Activated CD4-positive, alpha-beta T cell treated with anti-CD3 and anti-CD28 coated beads, Interleukin-2, amount 50 U/mL, for 1 hour (primary cell): Measurements from ENCODE around the gene AP3B2.
"Not testable (repeated sequence)": the region's sequence is repeated elsewhere in the genome, so short reads cannot be mapped to it uniquely, and the experiment has no call there.

Experiments used
- DNase-seq: peaks from one replicate; pipeline ENCODE4 v3.0.0-alpha.2; 2020

Gene AP3B2, protein sequence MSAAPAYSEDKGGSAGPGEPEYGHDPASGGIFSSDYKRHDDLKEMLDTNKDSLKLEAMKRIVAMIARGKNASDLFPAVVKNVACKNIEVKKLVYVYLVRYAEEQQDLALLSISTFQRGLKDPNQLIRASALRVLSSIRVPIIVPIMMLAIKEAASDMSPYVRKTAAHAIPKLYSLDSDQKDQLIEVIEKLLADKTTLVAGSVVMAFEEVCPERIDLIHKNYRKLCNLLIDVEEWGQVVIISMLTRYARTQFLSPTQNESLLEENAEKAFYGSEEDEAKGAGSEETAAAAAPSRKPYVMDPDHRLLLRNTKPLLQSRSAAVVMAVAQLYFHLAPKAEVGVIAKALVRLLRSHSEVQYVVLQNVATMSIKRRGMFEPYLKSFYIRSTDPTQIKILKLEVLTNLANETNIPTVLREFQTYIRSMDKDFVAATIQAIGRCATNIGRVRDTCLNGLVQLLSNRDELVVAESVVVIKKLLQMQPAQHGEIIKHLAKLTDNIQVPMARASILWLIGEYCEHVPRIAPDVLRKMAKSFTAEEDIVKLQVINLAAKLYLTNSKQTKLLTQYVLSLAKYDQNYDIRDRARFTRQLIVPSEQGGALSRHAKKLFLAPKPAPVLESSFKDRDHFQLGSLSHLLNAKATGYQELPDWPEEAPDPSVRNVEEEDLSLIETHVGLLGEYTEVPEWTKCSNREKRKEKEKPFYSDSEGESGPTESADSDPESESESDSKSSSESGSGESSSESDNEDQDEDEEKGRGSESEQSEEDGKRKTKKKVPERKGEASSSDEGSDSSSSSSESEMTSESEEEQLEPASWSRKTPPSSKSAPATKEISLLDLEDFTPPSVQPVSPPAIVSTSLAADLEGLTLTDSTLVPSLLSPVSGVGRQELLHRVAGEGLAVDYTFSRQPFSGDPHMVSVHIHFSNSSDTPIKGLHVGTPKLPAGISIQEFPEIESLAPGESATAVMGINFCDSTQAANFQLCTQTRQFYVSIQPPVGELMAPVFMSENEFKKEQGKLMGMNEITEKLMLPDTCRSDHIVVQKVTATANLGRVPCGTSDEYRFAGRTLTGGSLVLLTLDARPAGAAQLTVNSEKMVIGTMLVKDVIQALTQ

DNA sequence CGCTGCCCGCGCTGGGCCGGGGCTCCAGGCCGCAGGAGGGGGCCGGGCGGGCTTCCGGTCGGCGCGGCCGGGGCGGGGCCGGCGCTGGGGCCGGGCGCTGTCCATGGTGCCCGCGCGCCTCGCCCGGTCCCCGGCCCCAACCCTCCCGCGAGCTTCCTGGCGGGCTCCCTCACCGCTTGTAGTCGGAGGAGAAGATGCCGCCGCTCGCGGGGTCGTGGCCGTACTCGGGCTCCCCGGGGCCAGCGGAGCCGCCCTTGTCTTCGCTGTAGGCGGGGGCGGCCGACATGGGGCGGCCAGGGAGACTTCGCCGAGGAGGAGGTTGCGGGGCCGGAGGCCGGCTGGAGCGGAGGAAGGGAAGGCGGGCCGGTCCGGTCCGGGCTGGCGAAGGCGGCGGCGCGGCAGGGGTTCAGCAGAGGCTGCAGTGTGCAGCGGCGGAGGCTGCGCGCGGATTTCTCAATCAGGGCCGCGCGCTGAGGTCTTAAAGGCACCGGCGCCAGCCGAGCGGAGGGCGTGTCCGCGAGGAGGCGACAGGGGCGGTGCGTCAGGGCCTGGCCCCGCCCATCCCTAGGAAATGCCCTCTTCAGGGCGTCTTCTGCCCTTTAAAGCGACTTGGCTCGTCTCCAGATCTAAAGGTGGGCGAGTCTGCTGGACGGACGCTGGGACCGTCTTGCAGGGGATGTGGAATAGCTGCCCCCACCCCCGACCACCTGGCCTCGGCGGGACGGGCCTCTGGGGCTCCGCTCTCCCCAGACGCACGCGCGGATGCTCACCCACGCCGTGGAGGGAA is at the start of gene AP3B2:
TSS of gene AP3B2 (minus strand) at position 455 of the 787 bp plus-strand sequence. CDS start at position 286, 169 bp downstream.
- peak; percentile 64 for DNase-seq

DNA sequence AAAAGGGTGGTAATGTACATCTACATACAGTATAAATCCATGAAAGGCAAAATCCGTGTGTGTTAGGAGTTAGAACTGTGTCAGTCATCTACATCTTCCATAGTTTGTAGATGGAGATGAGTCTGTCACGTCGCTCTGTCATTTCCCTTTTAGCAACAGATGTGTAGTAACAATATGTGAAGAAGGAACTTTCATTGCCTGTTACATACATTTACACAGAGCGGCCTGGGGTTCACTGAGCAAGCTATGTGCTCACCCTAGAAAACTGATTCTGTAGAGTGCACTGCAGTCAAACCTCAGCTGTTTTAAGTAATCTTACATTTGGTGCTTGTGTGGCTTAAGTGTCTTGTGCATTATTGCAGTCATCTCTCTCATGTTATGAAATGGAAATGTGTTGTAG is 41.6 kb upstream of the AP3B2 start:
- no peak for DNase-seq

DNA sequence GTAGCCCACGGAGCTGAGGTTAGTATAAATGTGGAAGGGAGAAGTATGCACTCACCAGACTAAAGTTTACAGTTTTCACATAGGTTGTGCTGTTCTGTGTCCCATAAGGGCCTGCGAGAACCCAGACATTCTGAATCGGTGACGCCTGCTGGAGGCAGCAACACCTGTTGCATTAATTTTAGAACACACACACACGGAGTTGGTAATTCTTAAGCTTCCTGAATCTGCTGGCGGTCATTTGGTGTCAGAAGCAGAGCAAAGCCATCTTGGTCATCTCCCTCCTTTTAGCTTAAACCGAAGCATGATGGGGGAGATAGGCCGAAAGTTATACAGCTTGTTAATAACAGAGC is 41.1 kb upstream of the AP3B2 start:
- peak; percentile 8 for DNase-seq

DNA sequence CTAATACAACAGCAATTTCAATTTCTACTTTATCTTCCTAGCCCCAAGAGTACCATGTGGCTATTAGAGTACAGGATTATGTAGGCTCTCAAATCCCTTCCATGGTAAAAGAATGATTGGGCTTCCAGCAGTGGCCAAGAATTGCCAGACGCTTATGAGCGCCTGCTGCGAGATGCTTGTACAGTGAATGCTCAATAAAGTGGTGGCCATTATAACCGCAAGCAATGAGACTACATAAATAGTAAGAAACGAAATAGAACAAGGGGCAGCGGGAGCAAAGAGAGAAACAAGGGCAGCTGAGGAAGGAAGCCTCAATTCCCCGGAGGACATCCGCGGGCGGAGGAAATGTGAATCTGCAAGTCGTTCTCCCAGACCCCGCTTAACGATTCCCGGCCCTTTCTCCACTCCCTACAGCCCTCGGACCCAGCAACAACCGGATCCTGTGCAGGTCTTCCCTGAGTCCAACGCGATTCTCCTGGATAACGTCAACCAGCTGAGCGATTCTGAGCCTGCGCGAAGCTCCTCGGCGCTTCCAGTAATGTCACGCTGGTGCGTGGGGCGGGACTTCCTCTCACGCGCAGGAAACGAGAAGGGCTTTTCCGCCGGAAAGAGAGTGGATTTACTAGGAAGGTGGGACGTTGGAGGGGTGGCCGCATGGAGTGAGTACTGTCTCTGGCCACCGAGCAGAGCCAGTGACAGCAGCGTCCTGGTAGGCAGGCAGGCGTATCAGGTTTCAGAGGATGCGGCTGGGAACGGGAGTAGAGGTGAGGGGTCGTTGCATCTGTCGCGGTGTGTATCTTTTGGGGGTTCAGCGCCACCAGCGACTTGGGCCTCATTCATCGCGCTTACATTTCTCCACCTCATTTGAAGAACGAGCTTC is 40.5 kb upstream of the AP3B2 start:
- DNase-seq, result peak; percentile 77

- DNase-seq, result no peak
Measured at GRCh38 chr15:82748315-82748714, 38.6 kb upstream of the AP3B2 start.

- DNase-seq, result no peak
Measured at GRCh38 chr15:82743810-82744209, 34.1 kb upstream of the AP3B2 start.

- no peak for DNase-seq
Measured at GRCh38 chr15:82742134-82742533, 32.5 kb upstream of the AP3B2 start.

DNA sequence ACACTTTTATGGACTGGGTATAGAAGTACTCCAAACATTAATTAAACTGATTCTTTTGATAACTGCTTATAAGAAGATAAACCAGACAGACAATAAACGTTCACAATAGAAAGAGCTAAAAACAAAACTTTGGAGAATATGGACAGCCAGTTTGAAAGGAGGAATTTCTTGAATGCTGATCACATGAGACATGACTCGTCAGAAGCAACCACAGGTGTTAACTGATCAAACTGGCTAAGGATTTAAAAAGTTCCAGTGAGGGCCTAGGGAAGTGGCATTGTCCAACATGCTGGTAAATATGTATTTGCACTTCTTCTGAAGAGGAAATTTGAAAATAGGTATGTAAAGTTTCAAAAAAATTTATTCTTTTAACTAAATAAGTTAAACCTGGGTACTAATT is 29.4 kb upstream of the AP3B2 start:
- no peak for DNase-seq

- no peak for DNase-seq
Measured at GRCh38 chr15:82737975-82738374, 28.3 kb upstream of the AP3B2 start.

DNA sequence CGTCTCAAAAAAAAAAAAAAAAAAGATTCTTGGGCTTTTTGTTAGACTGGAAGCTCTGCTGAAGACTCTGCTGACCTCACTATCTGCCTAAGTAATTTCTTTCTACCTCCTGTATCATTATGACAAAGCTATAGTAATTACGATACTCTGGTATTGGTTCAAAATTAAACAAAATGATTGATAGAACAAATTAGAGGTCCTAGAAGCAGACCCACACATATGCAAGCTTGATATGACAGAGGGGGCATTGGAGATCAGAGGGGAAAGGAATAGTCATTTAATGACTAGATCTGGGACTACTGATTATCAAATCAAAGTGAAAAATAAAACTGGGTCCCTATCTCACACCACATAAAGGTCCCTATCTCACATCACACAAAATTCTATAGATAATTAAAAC is 21.9 kb upstream of the AP3B2 start:
- DNase-seq, result no peak

- no peak for DNase-seq
Measured at GRCh38 chr15:82730022-82730530, 20.4 kb upstream of the AP3B2 start.

GRCh38 chr15:82726816-82727215 is 17.1 kb upstream of the AP3B2 start:
- DNase-seq, result no peak

DNA sequence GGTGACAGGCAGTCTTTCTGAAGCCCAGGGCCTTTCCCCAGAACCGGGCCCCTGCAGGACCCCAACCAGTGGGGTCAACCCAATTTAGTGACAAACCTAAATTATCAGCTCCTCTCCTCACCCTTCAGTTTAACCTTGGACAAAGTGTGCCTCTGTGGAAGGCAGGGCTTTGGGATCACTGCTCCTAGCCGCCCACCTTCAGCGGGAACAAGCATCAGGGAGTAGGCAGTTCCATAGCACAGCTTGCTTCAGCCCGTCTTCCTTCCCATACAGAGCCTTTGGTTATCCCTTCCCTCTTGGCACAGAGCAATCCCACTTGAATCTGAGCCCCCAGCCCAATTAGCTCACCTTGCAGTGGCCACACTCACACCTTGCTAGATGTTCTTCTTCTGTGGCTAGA is 5.3 kb upstream of the AP3B2 start:
- DNase-seq, result no peak

DNA sequence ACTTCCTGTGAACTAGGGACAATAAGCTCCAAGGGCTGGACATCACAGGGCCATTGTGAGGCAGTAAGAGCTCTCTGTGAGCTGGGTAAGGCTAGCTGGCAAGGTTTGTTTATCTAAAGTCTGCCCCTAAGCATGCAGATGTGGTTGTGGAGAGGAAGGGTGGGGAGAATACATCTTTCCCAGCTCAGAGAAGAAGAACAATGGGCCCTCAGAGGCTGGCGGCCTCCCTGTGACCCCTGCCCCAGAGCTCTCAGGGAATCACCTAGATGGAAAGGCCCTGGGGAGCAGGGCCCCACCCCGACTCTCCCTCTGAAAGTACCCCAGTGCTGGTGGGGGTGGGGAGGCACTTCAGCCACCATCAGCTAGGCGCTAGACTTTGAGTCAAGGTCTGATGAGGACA is 4.3 kb upstream of the AP3B2 start:
- DNase-seq, result no peak

GRCh38 chr15:82712036-82712435 is 2.4 kb upstream of the AP3B2 start:
- no peak for DNase-seq

DNA sequence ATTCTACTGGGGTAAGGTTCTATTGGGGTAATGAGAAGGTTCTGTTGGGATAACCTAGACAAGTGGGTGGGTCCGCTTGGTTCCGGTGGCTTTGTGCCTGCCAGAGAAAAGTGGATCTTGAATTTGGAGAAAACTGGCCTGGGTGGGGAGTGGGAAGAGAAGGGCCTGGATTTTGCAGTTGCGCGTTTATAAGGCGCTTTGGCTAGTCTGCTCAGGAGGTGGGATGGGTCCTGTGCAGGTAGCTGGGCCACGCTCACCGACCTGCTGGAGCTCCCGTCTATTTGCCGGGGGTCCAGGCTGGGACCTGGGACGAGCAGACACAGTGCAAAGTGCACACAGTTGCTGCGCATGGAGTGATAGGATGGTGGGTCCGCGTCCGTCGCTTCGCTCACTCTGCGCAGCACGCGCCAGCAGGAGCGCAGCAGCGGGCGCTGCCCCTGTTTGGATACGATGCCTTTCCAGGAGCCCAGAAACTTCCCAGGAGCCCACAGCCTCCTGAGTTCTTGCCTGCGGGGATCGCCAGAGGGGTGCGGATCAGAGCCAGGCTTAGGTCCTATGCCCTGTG is 1.3 kb upstream of the AP3B2 start:
- DNase-seq, result no peak

DNA sequence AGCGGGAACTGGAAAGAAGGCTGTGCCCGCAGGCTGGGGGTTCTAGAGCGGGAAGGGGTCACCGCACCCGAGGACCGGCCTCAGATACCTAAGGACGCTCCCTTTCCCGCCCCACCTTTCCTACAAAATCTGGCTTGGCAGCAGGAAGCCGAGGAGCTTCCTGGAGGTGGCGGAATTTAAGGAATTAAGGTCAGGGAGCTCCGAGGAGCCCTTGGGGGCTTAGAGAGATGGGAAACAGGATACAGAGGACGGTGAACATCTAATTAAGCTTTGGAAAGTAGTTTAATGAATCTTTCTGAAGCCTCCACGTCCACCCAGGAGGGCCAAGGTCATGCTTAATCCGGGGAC is 507 bp upstream of the AP3B2 start:
- DNase-seq, result no peak

- no peak for DNase-seq
Measured at GRCh38 chr15:82709081-82709420, 624 bp downstream of the AP3B2 start.

GRCh38 chr15:82705856-82706255 is 3.8 kb downstream of the AP3B2 start:
- DNase-seq, result not testable (repeated sequence)

GRCh38 chr15:82699726-82700125 is 9.9 kb downstream of the AP3B2 start:
- no peak for DNase-seq

- DNase-seq, result no peak
Measured at GRCh38 chr15:82698711-82699345, 10.8 kb downstream of the AP3B2 start.
